HG02981 (cell line): ENCODE results near the gene PRM2.
"Not testable (repeated sequence)": the region's sequence is repeated elsewhere in the genome, so short reads cannot be mapped to it uniquely, and the experiment has no call there.

Experiments used
- ATAC-seq: cut with Tn5 transposase; IDR thresholded peaks from one replicate; pipeline ENCODE4 v1.9.1; 2021; ENCODE audit warnings: mild to moderate bottlenecking, moderate library complexity; ENCODE audit not compliant: unreplicated experiment

The PRM2 gene

DNA sequence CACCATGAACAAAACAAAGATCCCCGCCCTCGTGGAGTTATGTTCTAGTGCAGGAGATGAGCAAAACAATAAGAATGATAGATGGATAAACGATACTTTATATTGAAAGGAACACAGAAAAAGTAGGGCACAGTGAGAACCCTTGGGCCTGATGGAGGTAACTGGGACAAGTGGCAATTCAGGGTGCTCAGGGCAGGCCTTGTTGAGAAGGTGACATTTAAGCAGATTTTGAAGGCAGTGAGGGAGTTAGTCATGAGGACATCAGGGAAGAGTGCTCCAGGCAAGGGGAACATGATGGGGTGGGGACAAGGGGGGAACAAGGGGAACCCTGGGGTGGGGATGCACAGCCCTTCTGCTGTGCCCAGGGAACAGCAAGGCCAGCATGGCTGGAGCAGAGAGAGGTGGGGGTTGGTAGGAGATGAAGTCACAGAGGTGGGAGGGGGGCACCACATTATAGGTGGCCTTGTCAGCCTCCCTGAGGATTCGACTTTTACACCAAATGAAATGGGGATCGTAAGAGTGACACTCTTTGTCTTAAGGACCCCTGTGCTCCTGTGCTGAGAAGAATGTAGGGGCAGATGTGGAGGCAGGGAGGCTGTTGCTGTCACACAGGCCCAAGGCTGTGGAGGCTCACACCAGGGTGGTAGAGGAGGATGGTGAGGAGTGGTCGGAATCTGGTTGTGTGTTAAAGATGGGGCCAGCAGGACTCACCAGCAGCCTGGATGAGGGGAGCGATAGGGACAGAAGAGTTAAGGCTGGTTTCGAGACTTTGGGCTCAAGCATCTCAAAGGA, 14.0 kb upstream of the PRM2 start:
- no peak for ATAC-seq

DNA sequence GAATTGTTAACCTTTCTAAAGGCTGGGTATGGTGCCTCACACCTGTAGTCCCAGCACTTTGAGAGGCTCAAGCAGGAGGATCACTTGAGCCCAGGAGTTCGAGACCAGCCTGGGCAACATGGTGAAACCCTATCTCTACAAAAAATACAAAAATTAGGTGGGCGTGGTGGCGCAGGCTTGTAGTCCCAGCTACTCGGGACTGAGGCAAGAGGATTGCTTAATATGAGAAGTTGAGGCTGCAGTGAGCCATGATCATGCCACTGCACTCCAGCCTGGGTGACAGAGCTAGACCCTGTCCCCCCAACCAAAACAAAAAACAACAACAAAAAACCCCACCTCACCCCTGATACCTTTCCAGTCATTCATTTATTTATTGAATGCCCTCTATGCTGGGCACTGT, 13.4 kb upstream of the PRM2 start:
- ATAC-seq: not testable (repeated sequence)

DNA sequence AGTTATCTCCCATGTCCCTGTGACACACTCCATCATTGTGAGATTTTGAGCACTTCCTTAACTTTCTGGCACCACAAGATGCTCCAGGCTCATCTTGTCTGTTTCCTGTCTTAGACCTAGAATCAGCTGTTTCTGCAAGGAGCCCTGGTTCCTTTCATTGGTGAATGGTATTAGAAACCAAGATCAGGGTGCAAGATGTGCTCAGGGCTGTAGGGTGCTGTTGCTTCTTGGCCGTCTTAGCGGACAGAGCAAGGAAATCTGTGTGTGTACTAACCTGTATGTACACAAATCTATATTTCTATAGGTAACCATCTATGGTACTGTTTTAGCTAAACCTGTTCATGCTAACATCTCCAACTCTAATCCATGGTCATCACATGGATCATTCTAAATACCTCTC, 12.9 kb upstream of the PRM2 start:
- no peak for ATAC-seq

DNA sequence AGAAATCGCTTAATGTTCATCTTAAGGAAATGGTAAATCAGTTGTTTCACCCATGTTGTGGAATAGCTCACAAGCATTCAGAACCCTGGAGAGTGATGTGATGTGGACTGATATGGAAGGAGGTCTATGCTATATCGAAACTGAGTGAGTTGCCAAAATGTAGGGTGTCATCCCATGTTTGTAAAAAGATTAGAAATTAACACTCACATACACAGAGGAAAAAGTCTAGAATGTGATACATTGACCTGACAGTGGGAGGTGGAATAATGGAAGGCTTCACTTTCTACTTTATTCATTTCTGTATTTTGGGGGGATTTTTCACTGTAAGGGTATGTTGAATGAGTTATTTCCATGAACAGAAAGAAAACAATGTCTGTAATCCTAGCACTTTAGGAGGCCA, 9.6 kb upstream of the PRM2 start:
- ATAC-seq: no peak

DNA sequence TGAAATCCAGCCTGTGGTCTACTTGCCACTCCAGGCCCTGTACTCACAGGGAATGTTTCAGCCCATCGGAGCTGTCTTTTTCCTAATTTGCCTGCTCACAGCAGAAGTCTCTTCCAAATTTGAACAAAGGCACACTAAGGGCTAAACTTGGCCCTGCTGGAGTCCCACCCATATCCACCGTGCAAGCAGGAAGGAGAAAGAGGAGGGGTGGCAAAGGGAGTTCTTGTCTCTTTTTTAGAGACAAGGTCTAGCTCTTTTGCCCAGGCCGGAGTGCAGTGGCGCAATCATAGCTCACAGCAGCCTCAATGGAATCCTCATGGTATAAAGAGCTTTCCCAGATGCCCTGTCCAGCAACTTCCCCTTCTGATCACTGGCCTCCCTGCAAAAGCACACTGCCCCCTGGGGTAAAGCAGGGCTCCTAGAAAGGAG, 7.6 kb upstream of the PRM2 start:
- ATAC-seq: no peak

DNA sequence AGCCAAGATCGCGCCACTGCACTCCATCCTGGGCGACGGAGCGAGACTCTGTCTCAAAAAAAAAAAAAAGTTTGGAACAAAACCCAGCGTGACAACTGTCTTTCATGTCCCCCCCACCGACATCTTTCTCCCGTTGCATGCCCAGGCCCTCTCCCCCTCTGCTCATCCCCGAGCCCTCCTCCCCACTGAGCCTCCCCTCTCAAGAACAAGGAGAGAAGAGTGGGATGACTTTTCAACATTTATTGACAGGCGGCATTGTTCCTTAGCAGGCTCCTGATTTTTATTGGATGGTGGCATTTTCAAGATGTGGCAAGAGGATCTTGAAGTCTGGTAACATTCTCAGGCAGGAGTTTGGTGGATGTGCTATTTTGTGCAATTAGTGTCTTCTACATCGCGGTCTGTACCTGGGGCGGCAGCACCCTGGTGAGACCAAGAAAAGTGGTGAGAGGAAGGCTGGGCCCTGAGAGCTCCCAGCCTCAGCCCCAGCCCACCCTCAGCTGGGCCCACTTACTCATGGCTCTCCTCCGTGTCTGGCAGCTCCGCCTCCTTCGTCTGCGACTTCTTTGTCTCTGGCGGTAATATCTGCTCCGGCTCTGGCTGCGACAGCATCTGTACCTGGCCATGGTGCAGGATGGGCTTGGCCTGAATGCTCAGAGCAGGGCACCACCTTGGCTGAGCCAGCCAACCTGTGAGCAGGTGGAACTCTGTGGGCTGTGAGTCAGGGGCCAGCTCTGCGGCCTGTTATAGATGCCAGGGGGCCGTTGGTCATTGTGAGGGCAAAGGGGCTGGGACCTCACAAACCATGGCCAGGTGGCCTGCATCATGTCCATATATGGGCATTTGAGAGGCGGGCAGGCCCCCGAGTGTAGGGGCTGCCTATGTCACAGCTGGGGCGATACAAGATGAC, 4.6 kb upstream of the PRM2 start, which contains the start of gene PRM1:
PRM1 (minus strand) TSS at position 715 of the 907 bp plus-strand sequence; CDS start at position 623, 92 bp downstream.
- ATAC-seq: no peak

DNA sequence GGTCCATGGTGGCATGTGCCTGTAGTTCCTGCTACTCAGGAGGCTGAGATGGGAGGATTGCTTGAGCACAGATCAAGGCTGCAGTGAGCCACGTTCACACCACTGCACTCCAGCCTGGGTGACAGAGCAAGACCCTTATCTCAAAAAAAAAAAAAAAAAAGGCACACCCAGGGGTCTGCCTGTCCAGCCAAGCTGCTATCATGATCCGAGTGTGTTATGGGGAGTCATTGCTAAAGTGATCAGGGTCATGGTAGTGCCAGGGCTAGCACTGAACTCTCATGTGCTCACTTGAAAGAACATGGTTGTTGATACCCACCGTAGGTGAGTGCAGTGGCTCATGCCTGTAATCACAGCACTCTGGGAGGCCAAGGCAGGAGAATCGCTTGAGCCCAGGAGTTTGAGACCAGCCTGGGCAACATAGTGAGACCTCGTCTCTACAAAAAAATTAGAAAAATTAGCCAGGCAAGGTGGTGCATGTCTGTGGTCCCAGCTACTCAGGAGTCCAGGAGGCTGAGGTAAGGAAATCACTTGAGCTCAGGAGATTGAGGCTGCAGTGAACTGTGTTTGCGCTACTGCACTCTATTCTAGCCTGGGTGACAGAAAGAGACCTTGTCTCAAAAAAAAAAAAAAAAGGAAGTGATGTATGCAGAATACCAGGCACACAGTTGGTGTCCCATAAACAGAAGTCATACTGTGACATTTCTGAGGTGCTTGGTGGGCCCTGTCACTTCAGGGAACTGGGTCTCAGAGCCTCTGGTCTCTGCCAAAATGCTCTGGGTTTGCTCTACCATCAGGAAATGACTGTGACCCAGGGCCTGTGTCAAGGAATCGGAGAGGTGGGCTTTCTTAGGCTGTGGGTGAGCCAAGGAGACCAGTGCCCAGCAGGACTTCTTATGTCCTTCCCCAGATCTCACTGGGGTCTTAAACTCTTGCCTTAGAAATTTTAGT, 2.7 kb upstream of the PRM2 start:
- no peak for ATAC-seq

DNA sequence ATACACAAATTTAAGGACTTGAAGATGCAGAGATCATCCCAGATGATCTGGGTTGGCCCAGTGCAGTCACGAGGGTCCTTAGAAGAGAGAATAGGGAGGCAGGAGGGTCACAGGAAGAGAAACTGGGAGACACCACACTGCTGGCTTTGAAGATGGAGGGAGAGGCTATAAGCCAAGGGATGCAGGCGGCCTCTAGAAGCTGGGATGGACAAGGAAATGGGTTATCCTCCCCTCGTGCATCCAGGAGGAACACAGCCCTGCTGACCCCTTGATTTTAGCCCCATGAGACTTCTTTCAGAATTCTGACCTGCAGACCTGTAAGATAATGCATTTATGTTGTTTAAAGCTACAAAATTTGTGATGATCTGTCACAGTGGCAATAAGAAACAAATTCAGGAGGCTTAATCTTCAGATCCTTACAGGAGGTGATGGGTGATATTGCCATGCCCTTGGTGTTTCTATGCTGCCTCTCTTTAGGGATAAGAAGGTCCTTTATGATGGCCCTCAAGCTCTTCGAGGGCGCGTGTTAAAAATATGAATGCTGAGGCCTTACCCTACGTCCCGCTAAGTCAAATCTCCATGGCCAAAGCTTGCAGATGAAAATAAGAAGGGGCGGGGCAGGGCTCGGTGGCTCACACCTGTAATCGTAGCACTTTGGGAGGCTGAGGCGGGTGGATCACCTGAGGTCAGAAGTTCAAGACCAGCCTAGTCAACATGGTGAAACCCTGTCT, 1.5 kb upstream of the PRM2 start:
- ATAC-seq: no peak

DNA sequence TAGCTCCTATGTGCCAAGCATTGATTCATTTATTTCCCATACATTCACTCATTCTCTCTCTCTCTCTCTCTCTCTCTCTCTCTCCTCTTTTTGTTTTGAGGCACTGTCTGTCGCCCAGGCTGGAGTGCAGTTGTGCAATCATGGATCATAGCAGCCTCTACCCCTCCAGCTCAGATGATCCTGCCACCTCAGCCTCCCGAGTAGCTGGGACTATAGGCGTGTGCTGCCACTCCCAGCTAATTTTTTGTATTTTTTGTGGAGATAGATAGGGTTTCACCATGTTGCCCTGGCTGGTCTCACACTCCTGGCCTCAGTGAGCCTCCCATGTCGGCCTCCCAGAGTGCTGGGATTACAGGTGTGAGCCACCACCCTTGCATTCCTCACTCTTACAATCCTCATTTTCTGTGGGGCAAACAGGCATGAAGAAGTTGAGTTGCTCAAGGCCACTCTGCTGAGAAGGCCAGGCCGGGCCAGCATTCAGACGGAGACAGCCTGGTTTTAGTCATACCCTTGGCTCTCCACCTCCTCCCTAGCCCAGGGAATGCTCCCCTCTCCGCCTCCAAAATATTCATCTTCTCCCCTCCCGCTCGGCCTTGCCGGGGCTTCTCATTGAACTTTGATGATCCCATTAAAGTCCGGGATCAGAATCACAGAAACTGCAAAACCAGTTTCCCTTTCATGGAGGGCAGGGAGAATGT, 765 bp upstream of the PRM2 start:
- no peak for ATAC-seq

DNA sequence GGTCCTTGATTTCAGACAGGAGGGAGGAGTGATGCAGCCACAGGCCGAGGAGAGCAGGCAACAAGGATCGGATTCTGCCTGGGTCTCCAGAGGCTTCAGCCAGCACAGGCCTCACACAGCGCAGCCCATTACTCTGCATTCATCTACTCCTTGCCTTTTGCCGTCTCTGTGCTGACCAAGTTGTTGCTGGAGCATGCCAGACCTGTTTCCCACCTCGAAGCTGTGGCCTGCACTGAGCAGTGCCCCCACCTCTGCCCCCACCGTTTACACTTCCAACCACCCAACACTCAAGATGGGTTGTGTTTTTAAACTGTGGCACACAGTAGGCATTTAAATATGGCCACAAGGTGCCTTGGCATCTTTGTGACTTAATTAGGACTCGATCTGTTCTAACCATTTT, 1.3 kb downstream of the PRM2 start:
- ATAC-seq: no peak

DNA sequence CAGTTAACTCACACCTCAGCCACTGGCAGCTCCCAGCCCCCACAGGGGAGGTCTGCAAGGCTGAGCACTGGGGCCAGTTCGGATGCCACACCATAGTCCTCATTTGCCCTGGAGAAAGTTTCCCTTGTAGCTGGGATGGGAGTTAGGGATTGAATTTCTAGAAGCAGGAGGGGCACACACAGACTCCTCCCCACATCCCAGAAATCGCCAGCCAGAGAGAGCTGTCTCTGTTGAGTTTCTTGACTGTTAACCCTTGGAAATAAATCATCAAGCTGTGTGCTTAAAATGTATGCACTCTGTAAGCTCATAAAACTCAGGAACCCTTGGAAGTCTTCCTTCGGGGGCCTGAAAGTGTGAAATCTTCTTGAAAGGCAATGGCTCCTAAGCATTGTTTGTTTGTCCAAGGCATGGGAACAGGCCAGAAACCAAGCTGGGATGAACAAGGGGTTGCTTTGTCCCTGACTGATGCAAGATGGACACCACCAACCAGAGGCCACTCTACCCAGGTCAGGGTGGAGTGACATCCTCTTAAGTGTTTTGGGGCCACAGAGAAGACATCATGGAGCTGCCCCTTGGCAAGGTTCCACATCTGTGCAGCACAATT, 2.5 kb downstream of the PRM2 start:
- no peak for ATAC-seq

DNA sequence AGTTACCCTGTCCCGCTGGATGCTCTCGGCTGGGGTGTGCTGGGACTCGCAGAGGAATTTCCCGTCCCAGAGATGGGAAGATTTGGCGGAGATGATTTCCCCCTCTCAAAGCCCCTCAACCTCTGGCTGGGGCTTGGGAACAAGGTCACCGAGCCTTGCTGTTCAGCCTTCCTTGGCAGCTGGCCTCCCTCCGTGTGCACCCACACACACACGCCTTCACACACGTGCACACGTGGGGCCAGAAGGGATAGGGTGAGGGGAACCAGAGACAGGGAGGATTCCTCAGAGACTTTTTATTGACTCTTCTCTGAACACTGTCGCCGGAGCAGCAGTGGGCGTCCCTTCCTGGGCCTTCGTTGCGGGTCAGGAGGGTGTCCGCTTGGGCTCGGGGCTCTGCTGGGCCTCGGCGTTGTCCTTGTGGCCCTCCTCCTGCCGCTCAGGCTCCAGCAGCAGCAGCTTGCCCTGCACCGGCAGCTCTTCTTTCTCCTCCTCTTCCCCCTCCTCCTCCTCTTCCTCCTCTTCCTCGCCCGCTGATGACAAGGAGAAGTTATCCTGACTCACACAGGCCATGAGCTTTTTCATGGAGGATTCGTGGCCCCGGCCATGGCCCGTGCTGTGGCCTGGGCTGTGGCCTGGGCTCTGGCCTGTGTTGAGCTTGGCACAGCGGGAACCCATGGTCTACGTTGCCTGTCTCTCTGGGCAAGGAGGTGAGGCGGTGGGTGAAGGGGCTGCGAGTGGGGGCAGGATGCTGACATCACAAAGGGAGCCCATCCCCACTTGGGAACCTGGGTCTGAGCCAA, 3.2 kb downstream of the PRM2 start, which contains the start of gene PRM3:
PRM3 (minus strand) TSS at position 709 of the 800 bp plus-strand sequence; CDS start at position 675, 34 bp downstream.
- no peak for ATAC-seq

DNA sequence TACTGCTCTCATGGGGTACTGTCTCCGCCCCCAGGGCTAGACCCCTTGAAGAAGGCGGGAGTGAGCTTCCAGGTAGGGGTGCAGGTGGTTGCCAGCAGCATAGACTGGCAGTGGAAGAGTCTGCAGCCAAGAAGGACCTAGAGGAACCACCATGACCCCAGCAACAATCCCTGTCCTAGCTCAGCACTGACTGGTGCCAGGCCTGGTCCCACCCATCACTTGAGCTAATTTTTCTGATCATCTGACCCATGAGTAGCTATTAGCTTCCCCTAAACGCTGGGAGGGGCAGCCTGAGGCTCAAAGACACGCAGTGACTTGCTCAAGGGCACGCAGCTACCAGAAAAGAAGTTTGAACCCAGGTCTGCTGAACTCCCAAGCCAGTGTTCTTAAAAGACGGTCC, 3.8 kb downstream of the PRM2 start:
- ATAC-seq: no peak

DNA sequence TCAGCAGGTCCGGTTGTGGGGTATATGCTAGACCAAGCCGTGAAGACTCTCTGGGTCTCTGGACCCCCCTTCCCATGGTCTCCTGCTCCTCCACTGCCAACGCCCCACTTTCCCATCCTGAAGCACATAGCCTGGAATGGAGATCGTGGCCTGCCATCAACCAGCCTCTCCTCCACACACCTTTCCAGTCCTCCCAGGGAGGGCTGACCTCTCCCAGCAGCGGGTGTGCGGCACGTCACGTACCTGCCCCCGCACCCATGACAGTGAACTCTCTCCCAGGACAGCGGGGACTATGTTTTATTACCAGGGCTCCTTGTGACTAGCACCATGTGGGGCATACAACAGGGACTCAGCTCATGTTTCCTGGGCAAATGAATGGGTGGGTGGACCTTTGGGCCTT, 4.7 kb downstream of the PRM2 start:
- no peak for ATAC-seq

DNA sequence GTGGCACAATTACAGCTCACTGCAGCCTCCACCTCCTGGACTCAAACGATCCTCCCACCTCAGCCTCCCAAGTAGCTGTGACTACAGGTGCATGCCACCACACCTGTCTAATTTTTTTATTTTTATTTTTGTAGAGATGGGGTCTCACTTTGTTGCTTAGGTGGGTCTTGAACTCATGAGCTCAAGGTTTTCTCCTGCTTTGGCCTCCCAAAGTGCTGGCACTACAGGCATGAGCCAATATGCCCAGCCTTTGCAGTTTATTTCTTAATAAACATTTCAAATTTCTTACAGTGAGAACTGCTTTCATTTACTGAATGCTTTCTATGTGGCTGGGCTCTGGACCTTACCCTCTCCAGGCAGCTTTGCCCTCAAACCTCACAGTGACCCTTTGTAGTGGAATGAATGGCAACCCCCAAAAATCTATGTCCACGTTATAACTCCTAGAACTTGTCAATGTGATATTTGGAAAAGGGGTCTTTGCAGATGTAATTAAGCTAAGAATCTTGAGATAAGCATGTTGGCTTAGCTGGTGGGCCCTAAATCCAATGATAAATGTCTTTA, 5.6 kb downstream of the PRM2 start:
- no peak for ATAC-seq

DNA sequence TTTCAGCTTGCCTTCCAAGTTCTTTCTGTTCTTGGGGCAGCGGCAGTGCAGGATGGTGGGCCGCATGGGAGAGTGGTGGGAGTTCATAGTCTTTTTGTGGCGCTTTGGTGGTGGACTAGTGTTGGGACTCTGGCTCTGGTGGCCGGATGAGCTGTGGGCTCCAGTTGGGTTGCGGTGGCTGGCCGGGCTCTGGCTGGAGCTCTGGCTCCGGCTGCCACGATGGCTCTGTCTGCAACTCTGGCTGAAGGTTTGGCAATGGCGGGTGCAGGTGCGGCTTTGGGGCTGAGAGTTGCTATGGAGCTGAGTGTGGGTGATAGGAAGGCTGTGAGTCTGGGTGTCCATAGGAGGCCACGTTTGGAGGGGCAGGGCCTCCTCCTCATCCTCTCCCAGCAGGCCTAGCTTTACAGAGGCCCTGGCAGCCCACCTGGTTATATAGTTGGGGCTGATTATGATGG, 7.3 kb downstream of the PRM2 start, which contains the start of gene TNP2:
TNP2 (minus strand) TSS at position 405 of the 455 bp plus-strand sequence; CDS start at position 342, 63 bp downstream.
- no peak for ATAC-seq

DNA sequence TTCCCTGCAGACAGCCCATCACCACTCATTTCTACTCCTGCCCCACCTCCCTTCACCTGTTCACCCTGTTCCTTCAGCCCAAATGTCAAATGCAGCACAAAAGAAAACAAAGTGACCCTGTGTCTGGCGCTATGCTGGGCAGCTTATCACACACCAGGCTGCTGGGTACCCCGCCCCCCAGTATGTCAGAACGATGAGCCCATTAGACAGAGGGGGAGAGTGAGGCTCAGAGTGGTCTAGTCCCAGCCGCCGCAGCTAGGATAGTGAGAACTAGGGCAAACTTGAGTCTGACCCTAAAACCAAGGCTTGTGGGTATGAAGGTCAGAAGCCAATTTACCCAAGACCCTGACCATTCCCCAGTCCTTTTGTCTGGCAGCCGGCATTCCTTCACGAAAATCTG, 11.2 kb downstream of the PRM2 start:
- ATAC-seq: no peak
